GM12874 (cell line): ENCODE results near the gene RPRD2.

Source experiments
- TF ChIP-seq, protein P1 (sequence below): IDR thresholded peaks from 2 replicates; pipeline ENCODE4 v1.5.1; 2011; ENCODE audit warnings: low read depth, mild to moderate bottlenecking, control low read depth, low read length, moderate library complexity; ENCODE audit not compliant: insufficient read depth

The RPRD2 gene

GRCh38 chr1:150362721-150363425, 1.1 kb upstream of the RPRD2 start:
- TF ChIP-seq, protein P1, sequence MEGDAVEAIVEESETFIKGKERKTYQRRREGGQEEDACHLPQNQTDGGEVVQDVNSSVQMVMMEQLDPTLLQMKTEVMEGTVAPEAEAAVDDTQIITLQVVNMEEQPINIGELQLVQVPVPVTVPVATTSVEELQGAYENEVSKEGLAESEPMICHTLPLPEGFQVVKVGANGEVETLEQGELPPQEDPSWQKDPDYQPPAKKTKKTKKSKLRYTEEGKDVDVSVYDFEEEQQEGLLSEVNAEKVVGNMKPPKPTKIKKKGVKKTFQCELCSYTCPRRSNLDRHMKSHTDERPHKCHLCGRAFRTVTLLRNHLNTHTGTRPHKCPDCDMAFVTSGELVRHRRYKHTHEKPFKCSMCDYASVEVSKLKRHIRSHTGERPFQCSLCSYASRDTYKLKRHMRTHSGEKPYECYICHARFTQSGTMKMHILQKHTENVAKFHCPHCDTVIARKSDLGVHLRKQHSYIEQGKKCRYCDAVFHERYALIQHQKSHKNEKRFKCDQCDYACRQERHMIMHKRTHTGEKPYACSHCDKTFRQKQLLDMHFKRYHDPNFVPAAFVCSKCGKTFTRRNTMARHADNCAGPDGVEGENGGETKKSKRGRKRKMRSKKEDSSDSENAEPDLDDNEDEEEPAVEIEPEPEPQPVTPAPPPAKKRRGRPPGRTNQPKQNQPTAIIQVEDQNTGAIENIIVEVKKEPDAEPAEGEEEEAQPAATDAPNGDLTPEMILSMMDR, result no peak

- TF ChIP-seq, protein P1, result no peak
Observed at GRCh38 chr1:150364231-150365003, 470 bp downstream of the RPRD2 start.

GRCh38 chr1:150365941-150366340, 2.0 kb downstream of the RPRD2 start:
- TF ChIP-seq, protein P1, result no peak

- TF ChIP-seq, protein P1, result no peak
Observed at GRCh38 chr1:150366416-150367296, 2.7 kb downstream of the RPRD2 start.

DNA sequence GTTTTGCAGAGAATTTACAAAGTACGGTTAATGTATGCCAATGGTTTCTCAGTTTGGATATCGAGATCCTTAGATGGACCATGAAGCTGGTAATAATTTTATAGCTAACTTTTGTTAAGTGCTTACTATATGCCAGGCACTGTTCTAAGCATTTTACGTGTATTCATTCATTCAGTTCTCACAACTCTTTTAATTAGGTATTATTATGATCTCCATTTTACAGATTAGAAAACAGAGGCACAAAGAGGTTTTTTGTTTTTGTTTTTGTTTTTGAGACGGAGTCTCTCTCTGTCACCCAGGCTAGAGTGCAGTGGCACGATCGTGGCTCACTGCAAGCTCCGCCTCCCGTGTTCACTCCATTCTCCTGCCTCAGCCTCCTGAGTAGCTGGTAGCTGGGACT, 7.2 kb downstream of the RPRD2 start:
- TF ChIP-seq, protein P1, result no peak

GRCh38 chr1:150372580-150372979, 8.6 kb downstream of the RPRD2 start:
- TF ChIP-seq, protein P1, result no peak

GRCh38 chr1:150376110-150376509, 12.2 kb downstream of the RPRD2 start:
- TF ChIP-seq, protein P1, result no peak
